K562 (cell line): Measurements from ENCODE around the gene TADA2A. TPM values are rescaled to one million over a fixed set of nuclear protein-coding genes. Genes with fewer than 3 reads are reported as not detected.

Experiments used
- NEUROD1 ChIP-seq: fragments of 150-350 bp; IDR thresholded peaks from 2 replicates; pipeline ENCODE4 v1.6.1; 2014; ENCODE audit warnings: borderline replicate concordance, low read length, low read depth; ENCODE audit not compliant: partially characterized antibody
- NKRF ChIP-seq: fragments of 450-650 bp; IDR thresholded peaks from 2 replicates; pipeline ENCODE4 v1.6.1; 2016; ENCODE audit warnings: borderline replicate concordance
- OTX1 ChIP-seq: fragments of 450-650 bp; formaldehyde crosslinking; IDR thresholded peaks from 2 replicates; pipeline ENCODE4 v1.4.0; 2022; ENCODE audit warnings: mild to moderate bottlenecking
- PHF20 ChIP-seq: fragments of 450-650 bp; IDR thresholded peaks from 2 replicates; pipeline ENCODE4 v1.6.1; 2018; ENCODE audit not compliant: partially characterized antibody
- POLR3G ChIP-seq: IDR thresholded peaks from 2 replicates; pipeline ENCODE4 v1.6.1; 2011; ENCODE audit not compliant: insufficient read length, insufficient replicate concordance; ENCODE audit errors: extremely low read depth
- RBM25 ChIP-seq: fragments of 200-400 bp; formaldehyde crosslinking; IDR thresholded peaks from 2 replicates; pipeline ENCODE4 v1.6.1; 2018; ENCODE audit warnings: low read length, low read depth, moderate library complexity; ENCODE audit not compliant: severe bottlenecking
- RFX7 ChIP-seq: fragments of 250-450 bp; sonication (Bioruptor Pico); IDR thresholded peaks from 2 replicates; pipeline ENCODE4 v1.5.1; 2021; ENCODE audit warnings: mild to moderate bottlenecking
- SMARCA4 ChIP-seq: fragments of 450-650 bp; IDR thresholded peaks from 2 replicates; pipeline ENCODE4 v1.6.1; 2016
- ZBTB7A ChIP-seq: IDR thresholded peaks from 2 replicates; pipeline ENCODE4 v1.6.1; 2011; ENCODE audit warnings: low read depth, mild to moderate bottlenecking, low read length, moderate library complexity, borderline replicate concordance; ENCODE audit not compliant: control insufficient read depth
- polyA plus RNA-seq, 8 experiments: library from polyadenylated mRNA; depleted of rRNA in 4 of 8; stranded (reverse) in 5 of 8; unstranded in 3 of 8; fragments of >200 nt; fragmentation: Nextera tagmentation in 2 of 8; fragmentation: Illumina TruSeq in 1 of 8; extraction: Ambion mirVana in 2 of 8; extraction: Trizol in 1 of 8; gene quantifications; 2 replicates each; pipeline versions ENCODE4 v1.2.1 to v1.2.3, GENCODE V29; 2011 to 2014; ENCODE audit warnings: inconsistent platforms in 1 of 8, missing spikeins in 1 of 8
- total RNA-seq, 7 experiments: library from RNA; depleted of rRNA in 6 of 7; stranded (reverse); fragments of >200 nt in 6 of 7; fragmentation: Illumina TruSeq in 2 of 7; extraction: Trizol in 2 of 7; gene quantifications; 2 replicates each; pipeline versions ENCODE4 v1.2.1 to v1.2.3, GENCODE V29; 2011 to 2021; ENCODE audit warnings: low replicate concordance in 1 of 7
- TF ChIP-seq, protein P1 (sequence below), 2 experiments: fragments of 450-650 bp in 1 of 2; IDR thresholded peaks; 2 replicates each; pipeline ENCODE4 v1.6.1; 2011 to 2017; ENCODE audit warnings: low read depth in 2 of 2, antibody characterized with exemption in 1 of 2, borderline replicate concordance in 1 of 2, low read length in 1 of 2, mild to moderate bottlenecking in 1 of 2, mixed read lengths in 1 of 2; ENCODE audit not compliant: control insufficient read depth in 1 of 2
- TF ChIP-seq, protein P2 (sequence below): fragments of 450-650 bp; formaldehyde crosslinking; IDR thresholded peaks from 2 replicates; pipeline ENCODE4 v1.4.0; 2020; ENCODE audit warnings: mild to moderate bottlenecking, moderate library complexity

TADA2A gene
- total and polyA plus RNA-seq, 9 of the 15 experiments (the other 6 are each of a cell fraction or from before 2014, with no cell fraction given): 13.8 to 37.7 (median 25.0) TPM

GRCh38 chr17:37490638-37491614 is 84.2 kb downstream of the TADA2A start (continued):
- TF ChIP-seq RBM25 (peak; percentile 91), RFX7 (CRISPR knock-in tag) (no peak), NEUROD1 (no peak), POLR3G (no peak), ZBTB7A (peak; percentile 62), SMARCA4 (peak; percentile 66), OTX1 (no peak), PHF20 (no peak), NKRF (peak; percentile 89)
- TF ChIP-seq, protein P1, sequence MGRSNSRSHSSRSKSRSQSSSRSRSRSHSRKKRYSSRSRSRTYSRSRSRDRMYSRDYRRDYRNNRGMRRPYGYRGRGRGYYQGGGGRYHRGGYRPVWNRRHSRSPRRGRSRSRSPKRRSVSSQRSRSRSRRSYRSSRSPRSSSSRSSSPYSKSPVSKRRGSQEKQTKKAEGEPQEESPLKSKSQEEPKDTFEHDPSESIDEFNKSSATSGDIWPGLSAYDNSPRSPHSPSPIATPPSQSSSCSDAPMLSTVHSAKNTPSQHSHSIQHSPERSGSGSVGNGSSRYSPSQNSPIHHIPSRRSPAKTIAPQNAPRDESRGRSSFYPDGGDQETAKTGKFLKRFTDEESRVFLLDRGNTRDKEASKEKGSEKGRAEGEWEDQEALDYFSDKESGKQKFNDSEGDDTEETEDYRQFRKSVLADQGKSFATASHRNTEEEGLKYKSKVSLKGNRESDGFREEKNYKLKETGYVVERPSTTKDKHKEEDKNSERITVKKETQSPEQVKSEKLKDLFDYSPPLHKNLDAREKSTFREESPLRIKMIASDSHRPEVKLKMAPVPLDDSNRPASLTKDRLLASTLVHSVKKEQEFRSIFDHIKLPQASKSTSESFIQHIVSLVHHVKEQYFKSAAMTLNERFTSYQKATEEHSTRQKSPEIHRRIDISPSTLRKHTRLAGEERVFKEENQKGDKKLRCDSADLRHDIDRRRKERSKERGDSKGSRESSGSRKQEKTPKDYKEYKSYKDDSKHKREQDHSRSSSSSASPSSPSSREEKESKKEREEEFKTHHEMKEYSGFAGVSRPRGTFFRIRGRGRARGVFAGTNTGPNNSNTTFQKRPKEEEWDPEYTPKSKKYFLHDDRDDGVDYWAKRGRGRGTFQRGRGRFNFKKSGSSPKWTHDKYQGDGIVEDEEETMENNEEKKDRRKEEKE (IDR thresholded peaks at IDR 0.05; ENCODE audit: borderline replicate concordance in 1 of 2, control insufficient read depth in 1 of 2, low read depth in 2 of 2, low read length in 1 of 2): no peak
- TF ChIP-seq, protein P2, sequence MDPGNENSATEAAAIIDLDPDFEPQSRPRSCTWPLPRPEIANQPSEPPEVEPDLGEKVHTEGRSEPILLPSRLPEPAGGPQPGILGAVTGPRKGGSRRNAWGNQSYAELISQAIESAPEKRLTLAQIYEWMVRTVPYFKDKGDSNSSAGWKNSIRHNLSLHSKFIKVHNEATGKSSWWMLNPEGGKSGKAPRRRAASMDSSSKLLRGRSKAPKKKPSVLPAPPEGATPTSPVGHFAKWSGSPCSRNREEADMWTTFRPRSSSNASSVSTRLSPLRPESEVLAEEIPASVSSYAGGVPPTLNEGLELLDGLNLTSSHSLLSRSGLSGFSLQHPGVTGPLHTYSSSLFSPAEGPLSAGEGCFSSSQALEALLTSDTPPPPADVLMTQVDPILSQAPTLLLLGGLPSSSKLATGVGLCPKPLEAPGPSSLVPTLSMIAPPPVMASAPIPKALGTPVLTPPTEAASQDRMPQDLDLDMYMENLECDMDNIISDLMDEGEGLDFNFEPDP: no peak
